Activated CD4-positive, alpha-beta T cell treated with anti-CD3 and anti-CD28 coated beads for 1 hour (primary cell): ENCODE data around the gene FOXS1.

Experiments used
- DNase-seq: peaks from one replicate; pipeline ENCODE4 v3.0.0-alpha.2; 2020

Gene FOXS1

DNA sequence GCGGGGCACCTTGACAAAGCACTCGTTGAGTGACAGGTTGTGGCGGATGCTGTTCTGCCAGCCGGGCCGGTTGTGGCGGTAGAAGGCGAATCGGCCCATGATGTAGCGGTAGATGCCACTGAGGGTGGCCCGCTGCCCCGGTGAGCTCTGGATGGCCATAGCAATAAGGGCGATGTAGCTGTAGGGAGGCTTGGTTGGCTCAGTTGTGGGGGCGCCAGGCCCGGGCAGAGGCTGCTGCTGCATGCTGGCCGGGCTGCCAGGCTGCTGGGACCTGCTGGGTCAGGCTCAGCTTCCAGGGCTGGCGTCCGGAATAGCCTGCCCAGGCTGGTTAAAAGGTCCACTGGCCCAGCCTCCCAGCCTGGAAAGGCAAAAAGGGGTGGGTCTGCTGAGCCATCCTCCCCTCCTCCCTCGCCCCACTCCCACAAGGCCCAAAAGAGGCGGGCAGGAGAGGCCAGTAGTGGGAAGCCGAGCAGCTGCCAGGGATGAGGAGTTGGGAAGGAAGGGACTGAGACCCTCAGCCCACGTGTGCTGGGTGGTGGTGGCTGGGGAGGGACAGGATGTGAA lies at the start of gene FOXS1:
Gene FOXS1 (minus strand): TSS at position 305 of the 564 bp plus-strand sequence. CDS start 62 bp downstream, at position 243.
- no peak for DNase-seq

GRCh38 chr20:31890646-31891045 lies 45.2 kb upstream of the FOXS1 start:
- DNase-seq = no peak

- no peak for DNase-seq
These were observed 38.4 kb upstream of the FOXS1 start for GRCh38 chr20:31883829-31884228.

- DNase-seq = no peak
These were observed 36.5 kb upstream of the FOXS1 start for GRCh38 chr20:31881945-31882344.

- DNase-seq = peak; percentile 62
These were observed 34.0 kb upstream of the FOXS1 start for GRCh38 chr20:31879143-31879987.

- no peak for DNase-seq
These were observed 32.3 kb upstream of the FOXS1 start for GRCh38 chr20:31877684-31878083.

DNA sequence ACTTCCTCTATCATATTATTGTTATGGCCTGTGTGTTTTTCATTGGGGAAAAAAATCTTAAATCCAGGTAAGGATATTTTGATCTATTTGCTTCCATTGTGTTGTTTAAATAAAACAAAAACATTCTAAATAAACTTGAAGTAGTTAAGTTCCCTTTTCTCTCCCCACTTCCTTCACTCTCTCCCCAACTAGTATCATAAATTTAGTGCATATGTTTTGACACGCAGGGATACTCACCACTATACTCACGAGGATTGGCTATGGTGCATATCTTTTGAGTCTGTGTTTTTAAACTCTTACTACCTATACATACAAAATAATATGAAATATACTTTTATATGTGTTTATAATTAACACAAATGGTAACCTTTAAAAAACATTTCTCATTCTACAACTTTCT lies 30.3 kb upstream of the FOXS1 start:
- DNase-seq = no peak

DNA sequence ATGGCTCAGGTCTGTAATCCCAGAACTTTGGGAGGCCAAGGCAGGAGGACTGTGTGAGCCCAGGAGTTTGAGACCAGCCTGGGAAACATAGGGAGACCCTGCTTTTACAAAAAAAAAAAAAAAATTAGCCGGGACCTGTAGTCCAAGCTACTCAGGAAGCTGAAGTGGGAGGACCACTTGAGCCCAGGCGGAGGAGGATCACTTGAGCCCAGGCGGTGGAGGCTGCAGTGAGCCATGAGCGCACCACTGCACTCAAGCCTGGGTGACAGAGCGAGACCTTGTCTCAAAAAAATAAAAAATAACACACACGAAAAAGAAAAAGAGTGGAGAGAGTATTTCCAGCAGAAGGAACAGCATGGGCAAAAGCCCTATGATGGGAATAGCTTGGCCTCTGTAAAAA lies 27.0 kb upstream of the FOXS1 start:
- no peak for DNase-seq

DNA sequence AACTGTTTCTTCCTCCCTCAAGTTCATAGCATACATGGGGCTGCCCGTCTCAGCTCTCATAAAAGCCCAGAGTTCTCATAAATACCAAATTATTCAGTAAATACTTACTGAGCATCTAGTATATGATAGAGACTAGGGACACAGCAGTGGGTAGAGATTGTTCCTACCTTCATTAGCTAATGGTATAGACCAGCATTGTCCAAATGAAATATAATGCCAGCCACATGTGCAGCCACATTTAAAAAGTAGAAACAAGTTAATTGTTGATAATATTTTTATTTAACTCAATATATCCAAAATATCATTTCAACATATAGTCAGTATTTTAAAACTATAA lies 26.2 kb upstream of the FOXS1 start:
- no peak for DNase-seq

DNA sequence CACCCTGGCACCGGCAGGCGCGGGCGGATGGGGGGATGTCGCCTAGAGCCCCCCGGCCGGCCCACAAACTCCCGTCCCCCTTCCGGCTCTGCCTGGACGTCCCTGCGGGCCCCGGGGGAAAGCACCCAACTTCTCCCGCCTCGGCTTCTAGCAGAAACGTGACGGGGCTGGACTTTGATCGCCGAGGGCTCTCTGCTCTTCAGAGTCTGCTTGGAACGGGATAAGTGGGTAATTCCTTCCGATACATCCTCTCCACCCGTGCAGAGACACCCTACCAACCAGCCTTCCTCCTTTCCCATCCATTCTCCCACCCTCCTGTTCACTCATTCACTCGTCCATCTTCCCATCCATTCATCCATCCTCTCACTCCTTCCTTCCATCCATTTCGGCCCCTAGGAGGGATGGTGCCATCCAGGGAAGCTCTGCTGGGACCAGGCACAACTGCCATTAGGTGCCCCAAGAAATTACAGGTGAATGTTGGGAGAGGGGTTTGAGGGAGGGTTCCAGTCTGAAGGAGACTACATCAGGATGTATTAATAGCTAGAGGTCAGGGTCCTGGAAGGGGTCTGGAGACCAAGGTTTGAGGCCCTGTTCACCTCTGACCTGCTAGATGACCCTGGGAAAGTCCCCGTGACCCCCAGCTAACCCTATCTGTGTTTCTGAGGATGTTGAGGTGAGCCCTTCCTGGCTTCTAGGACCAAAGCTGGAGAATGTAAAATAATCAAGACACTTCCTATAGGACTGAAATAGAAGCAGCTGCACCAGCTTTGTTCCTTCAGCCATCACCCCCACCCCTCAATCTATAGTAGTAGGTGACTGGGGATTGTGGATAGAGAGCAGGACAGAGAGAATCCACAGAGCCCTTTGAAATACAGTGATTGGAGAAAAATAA lies 25.6 kb upstream of the FOXS1 start:
- no peak for DNase-seq

DNA sequence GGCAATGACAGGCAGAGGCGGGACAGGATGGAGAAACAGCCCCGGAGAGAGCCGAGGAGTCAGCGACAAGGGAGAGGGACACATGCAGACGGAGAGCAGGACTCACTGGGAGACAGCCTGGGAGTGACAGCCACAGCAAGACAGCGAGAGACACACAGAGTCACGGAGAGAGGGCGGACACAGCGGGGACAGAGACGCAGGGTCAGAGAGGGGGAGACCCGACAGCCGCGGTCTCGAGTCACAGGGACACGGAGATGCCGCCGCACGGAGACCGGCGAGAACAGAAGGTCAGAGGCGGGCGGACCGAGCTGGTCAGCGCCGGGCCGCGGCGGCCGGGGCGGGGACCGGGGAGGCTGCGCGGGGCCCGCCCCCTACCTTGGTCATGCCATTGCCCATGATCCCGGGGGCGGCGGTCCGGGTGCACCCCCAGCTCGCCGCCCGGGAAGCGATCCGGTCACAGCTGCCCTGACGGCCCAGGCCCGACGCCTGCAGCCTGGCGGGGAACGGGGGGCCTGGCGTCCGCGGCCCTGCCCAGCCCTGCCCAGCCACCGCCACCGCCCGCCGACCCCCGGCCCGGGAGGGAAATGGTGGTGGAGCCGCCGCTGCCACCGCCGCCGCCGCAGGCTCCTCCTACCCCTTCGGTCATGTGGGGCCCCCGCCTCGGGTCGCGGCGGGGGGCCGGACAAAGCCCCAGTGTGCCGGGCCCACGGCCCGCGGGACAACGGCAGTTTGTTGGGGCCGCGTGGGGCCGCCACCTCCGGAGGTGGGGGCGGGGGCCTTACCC lies 24.7 kb upstream of the FOXS1 start, which contains the start of the genes DUSP15 and TTLL9:
Gene DUSP15 (minus strand): TSS at position 586 of the 784 bp plus-strand sequence. CDS start 190 bp downstream, at position 396.
Gene TTLL9 (plus strand): TSS at position 693 of the 784 bp plus-strand sequence. CDS start 493 bp downstream, outside the sequence.
- no peak for DNase-seq

DNA sequence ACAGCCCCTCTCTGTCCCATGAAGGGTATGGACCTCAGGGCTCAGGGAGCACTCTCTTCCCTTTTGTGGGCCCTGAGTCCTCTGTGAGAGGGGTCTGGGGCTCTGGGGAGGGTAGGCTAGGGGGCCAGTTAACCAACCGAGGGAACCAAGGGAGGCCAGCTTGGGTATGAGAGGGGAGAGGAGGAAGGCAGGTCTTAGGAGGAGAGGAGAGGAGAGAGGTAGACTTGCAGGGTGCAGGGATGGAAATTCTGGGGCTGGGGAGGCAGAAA lies 24.2 kb upstream of the FOXS1 start:
- no peak for DNase-seq

DNA sequence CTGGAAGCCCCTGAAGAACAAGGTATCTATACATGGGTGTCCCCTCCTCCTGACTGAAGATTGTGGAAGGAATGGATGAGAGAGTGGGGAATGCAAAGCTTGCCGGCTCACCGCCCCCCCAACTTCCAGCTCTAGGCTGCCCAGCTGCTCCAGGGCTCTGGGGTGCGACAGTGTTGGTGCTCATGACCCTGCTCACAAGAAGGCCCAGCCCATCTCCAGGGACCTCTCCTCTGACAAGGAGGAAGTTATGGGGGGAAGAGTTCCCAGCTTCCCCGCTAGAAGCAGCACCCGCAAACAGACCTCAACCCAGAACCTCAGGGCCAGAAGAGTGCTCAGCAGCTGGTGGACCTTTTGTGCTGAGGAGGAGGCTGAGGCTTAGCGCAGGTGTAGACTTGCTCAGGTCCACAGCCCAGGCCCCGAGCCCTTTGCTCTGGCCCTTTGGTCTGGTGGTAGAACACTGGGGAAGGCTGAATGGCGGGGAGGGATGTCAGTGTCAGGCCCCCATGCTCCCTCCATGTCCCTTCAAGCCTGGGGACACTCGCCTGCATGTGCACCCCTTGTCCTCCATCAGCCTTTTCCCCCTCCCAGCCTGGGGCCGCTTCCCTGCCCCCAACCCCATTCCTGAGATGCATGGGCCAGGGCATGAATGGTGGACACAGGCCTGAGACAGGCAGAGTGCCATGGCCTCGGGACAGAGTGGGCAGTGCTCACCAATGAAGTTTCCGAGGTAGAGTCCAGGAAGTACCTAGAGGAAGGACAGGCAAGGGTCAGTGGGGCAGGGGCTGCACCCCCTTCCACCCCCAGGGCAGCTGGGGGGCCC lies 23.7 kb upstream of the FOXS1 start:
- DNase-seq = no peak

DNA sequence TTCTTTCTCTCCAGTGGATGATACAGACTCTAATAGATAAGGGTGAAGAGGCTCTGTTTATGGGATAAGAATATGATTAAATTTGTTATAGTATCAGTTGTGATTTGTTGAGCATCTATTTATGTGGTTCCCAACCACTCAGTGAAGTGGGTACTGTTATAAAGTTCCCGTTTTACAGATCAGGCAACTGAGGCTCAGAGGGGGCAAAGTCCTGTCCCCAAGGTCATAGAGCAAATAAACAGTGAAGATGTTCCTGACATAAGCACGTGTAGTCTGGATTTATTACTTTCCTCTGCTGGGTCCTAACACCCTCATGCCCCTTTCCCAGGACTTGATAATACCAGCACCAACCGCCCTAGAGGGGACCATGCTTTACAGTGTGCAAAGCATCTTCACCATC lies 20.8 kb upstream of the FOXS1 start:
- no peak for DNase-seq

DNA sequence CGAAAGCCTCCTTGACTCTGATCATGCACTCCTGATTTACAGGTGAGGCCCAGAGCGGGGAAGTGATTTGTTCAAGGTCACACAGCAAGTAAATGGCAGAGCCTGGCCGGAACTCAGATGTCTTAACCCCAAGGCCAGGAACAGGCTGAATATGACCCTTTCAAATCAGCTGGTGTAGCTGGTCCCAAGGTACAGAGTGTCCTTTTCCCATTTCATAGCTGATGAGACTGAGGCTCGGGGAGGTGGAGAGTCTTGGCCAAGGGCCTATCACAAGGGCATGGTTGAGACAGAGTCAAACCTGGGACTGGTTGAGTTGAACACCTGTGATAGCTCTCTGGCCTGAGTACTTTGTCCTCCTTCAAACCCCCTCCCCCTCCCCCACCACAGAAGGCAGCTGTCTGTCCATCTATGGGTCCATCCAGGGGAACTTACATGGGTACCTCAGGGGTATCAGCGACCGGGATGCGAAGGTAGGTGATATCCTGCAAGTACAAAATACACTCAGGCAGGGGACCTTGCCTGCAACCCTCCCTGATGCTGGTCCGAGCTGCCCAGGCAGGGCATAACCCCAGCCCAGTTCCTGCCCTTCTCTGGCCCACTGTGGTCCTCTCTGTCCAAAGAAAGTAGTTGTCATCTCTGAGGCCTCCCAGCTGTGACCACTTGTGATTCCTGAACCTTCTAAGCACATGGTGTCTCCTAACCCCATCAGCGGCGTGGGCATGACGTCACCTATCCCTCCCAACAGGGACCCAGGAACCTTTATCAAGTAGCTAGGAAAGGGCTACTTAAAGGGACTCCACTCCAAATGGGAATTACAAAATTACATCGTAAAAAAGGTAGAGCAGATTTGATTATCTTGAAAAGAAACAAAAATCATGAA lies 19.4 kb upstream of the FOXS1 start:
- DNase-seq = no peak

- DNase-seq = no peak
These were observed 18.1 kb upstream of the FOXS1 start for GRCh38 chr20:31863296-31864085.

GRCh38 chr20:31862506-31862905 lies 17.1 kb upstream of the FOXS1 start:
- no peak for DNase-seq

- no peak for DNase-seq
These were observed 16.7 kb upstream of the FOXS1 start for GRCh38 chr20:31862157-31862470.

GRCh38 chr20:31861385-31862156 lies 16.2 kb upstream of the FOXS1 start:
- peak; percentile 48 for DNase-seq

GRCh38 chr20:31861135-31861384 lies 15.7 kb upstream of the FOXS1 start:
- DNase-seq = no peak
